Measurements from ENCODE around the gene MBP.

DNA sequence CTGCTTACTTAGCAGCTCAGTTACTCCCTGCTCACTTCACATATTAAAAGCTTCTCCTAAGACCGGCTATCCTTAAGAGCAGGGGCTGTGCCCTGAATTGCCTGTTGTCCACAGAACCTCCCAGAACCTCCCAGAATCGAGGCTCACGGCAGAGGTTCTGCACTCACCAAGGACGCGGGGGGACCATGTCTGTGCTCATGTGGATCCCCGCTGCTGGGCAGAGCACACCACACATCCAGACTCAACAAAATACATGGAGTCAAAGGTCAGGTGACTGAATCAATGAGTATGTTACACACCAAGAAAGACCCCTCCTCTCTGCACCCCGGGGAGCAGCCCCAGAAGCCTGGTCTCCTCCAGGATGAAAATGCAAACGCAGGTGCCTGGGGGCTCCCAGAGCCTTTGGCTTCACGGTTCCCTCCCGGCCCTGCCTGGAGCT, 149.0 kb downstream of the MBP start:
- TF ChIP-seq POLR2A (IDR thresholded peaks at IDR 0.05; ENCODE audit: low read depth, low read length) (no peak), POLR2AphosphoS5 (IDR thresholded peaks at IDR 0.05; ENCODE audit: low read depth, low read length) (no peak), TAF1 (IDR thresholded peaks at IDR 0.05; ENCODE audit: borderline replicate concordance, low read depth, low read length) (no peak)

Data from GM12892 (cell line).